KOPT-K1 (cell line): ENCODE data around the gene GDNF.
"Not testable (repeated sequence)": the region's sequence is repeated elsewhere in the genome, so short reads cannot be mapped to it uniquely, and the experiment has no call there.

Experiments used
- H3K27ac ChIP-seq: fragments of 200-600 bp; sonication (generic); 2 replicates; pipeline ENCODE4 v1.5.1; 2016; ENCODE audit warnings: antibody characterized with exemption, mild to moderate bottlenecking, low read depth, low read length; ENCODE audit not compliant: poor library complexity, severe bottlenecking
- H3K36me3 ChIP-seq: fragments of 200-600 bp; sonication (generic); 2 replicates; pipeline ENCODE4 v1.5.1; 2017; ENCODE audit warnings: antibody characterized with exemption, mild to moderate bottlenecking, low read length, moderate library complexity; ENCODE audit not compliant: insufficient read depth
- H3K9me3 ChIP-seq: fragments of 200-600 bp; sonication (generic); 2 replicates; pipeline ENCODE4 v1.5.1; 2017; ENCODE audit warnings: antibody characterized with exemption, low read length, mild to moderate bottlenecking; ENCODE audit not compliant: insufficient read depth, poor library complexity, severe bottlenecking

GDNF gene, protein sequence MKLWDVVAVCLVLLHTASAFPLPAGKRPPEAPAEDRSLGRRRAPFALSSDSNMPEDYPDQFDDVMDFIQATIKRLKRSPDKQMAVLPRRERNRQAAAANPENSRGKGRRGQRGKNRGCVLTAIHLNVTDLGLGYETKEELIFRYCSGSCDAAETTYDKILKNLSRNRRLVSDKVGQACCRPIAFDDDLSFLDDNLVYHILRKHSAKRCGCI

DNA sequence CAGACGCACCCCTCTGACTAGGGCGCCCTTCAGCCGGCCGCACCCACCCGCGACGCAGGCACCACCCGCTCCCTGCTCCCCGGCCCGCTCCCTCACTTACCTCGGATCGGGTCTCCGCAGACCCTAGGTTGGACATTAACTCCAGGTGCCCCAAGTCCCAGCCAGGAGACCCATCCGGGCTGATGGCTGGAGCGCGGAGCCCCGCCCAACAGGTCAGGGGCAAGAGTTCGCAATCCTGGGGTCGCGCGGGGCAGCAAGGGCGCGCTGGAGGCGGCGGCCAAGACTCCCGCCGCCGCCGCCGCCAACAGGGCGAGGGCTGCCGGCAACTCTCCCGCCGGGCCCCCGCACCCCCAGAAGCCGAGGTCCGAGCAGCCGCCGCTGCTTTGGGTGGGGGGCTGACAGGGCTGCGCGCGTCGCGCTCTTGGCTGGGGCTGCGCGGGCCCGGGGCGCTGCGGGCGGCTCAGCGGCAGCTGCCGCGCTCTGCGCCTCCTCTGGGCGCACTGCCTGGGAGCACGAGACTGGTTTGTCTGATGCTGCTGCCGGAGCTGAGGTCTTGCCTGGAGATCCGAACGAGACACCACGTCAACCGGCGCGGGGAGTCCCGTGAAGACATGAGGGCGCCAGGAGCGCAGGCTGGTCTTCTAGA lies at the start of gene GDNF:
TSS of gene GDNF (minus strand) at position 635 of the 646 bp plus-strand sequence. CDS start 5,245 bp downstream, outside the sequence.
- no peaks in the 10 kb centered on the region for H3K36me3 ChIP-seq
- H3K27ac ChIP-seq: no peak within 1 kb of the TSS
- H3K9me3 ChIP-seq: peaks cover 23% of the 10 kb centered on the region

DNA sequence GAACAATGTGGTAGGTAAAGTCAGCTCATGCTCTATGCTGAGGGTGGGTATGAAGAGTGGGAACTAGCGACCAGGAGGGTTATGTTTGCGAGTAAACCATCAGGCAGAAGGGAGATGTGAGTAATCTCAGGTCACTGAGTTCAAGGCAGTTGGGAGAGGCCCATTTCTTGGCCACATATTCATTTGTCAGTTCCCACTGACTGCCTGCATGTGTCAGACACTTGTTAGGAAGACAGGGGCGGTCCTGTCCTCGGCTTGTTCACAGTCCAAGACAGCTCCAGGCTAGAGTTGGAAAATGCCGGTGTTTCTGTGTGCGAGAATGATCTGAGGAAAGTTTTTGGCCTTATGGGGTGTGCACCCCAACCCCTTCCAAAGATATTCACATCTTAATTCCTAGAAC lies 48.6 kb upstream of the GDNF start:
- Histone ChIP-seq H3K9me3 (no peaks in the 10 kb centered on the region), H3K36me3 (no peaks in the 10 kb centered on the region), H3K27ac (no peak overlapping the region)

DNA sequence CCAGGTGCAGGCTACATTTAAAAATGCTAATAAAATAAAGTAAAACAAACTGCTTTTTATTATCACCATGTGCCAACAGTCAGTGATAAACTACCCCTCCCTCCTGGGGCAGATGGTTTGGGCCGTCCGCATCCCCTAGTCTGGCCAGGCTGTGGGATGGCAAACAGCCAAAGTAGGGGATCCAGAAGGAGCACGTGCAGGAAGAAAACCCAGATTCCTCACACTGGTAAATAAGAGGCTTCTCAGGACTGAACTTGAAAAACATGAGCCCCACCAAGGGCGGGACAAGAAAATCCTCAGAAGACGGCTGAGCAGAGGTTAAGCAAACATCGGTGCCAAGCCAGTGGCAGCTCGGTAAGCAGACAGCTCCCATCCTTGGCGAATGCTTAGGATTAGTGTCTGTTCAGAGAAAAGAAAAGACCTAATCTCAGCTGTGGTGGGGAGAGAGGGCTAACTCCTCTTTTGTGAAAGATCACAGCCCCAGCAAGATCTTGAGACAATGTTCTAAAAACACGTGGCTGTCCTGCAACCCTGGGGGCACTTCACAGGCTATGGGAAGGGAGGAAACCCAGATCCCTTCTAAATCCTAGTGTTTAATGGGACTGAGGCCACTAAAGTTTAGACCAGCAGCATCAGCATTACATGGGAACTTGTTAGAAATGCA lies 46.5 kb upstream of the GDNF start:
- Histone ChIP-seq H3K36me3 (no peaks in the 10 kb centered on the region), H3K9me3 (no peaks in the 10 kb centered on the region), H3K27ac (no peak overlapping the region)

DNA sequence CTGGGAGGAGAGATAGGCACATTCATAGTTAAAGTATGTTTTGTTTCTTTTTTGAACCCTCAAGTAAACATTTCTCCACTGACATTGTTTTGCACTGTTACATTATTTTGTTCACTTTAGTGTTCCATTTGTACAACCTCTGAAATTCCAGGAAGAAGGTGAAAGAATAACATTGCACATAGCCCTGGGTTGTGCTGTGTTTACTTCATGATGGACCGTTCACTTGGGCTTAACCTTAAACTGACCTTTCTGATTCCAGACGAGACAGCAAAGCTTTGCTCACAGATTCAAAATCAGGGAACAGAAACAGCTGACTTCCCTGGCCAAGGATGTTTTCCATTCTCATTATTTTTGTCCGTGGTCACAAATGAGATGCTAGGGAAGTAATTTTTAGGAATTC lies 42.8 kb upstream of the GDNF start:
- no peaks in the 10 kb centered on the region for H3K9me3 ChIP-seq
- H3K27ac ChIP-seq: no peak overlapping the region
- H3K36me3 ChIP-seq: no peaks in the 10 kb centered on the region

DNA sequence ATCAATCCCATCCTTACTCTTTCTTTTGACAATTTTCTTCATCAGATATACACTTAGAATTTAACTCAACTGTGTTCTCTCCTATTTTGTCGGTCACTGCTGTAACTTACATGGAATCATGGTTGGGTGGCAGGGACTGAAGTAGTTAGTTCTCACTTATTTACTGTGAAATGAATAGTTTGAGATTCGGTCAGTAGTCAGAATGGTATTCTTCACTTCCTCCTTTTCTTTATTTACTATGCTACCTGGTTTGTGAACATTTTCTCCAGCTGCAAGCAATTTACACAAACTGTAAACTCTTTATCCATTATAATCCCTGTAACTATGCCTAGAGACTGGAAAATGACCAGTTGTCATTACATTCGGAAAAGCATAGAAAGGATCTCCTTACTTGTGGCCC lies 41.5 kb upstream of the GDNF start:
- Histone ChIP-seq H3K27ac (no peak overlapping the region), H3K36me3 (no peaks in the 10 kb centered on the region), H3K9me3 (no peaks in the 10 kb centered on the region)

DNA sequence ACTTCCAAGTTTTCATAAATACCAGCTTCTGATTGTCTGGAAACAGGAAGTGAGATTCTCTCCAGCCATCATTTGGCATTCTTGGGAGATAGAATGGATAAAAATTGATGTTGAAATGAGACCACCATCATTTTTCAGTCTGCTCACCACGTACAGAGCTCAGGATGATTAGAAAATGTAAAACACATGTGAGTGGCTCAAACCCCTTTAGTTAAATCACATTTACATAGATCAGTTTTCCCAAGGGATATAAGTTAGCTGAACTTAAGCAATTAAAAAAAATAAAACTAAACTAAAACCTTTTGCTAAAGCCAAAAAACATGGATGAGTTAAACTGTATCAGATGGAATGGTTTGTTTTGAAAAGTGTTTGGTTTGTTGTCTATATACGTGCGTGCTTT lies 37.1 kb upstream of the GDNF start:
- Histone ChIP-seq H3K27ac (no peak overlapping the region), H3K36me3 (no peaks in the 10 kb centered on the region), H3K9me3 (no peaks in the 10 kb centered on the region)

DNA sequence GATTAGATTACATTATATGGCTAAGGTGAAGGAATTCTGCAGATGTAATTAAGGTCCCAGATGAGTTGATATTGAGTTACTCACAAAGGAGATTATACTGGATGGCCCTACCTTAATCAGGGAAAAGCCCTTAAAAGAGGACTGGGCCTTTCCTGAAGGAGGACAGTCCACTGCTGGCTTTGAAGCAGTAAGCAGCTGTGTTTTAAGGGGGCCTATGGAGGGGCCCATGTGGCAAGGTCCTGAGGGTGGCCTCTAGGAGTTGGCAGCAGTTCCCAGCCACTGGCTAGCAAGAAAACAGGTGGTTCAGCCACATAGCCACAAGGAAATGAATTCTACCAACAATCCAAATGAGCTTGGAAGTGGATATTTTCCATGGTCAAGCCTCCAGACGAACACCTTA lies 36.4 kb upstream of the GDNF start:
- Histone ChIP-seq H3K36me3 (no peaks in the 10 kb centered on the region), H3K9me3 (no peaks in the 10 kb centered on the region), H3K27ac (no peak overlapping the region)

DNA sequence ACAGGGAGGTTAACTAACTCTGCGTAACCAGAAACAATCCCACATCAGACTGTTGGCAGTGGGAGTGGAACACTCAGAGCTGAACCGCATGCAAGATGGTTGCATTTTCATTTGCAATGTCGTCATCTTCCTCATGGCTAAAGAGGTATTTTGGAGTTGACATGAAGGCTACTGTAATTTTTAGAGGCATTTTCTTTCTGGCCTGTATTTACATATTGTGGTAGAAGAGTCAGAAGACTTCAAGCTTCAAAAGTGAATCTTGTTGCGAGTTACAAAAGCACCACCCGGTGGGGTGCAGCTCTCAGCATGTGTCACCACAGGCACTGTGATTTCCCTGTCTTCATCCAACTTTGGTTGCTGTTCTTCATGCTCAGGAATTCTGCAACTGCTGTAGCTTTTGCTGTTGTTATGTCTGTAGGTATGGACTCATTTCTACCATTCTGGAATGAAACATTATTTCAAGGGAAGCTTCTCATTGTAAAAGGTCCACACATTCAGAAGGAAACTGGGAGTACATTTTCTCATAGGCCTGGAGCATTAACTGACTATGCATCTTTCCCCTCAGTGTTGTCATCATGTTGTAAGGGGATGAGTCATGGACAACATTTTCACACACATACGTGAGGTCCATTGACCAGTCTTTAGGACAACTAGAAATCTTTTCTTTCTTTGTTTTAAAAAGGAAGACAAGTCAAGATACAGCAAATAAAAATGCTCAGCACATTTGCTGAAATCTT lies 35.4 kb upstream of the GDNF start:
- Histone ChIP-seq H3K9me3 (no peaks in the 10 kb centered on the region), H3K36me3 (no peaks in the 10 kb centered on the region), H3K27ac (no peak overlapping the region)

DNA sequence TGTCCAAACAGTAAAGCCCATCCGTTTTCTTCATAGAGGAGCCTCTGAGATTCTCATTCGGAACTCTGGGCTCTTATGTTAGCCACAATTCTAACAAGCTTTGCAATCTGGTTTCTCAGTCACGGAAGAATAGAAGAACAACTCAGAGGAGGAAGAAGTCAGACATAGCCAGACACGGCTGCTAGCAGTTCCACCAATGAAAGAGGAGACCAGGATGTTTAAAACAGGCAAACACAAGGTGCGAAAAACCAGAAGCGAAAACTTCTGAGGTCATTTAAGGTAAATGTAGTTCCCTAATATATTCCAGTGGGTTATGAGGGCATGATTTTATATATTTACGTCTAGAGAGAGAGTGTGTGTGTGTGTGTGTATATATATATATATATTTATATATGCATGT lies 34.1 kb upstream of the GDNF start:
- Histone ChIP-seq H3K9me3 (no peaks in the 10 kb centered on the region), H3K27ac (no peak overlapping the region), H3K36me3 (no peaks in the 10 kb centered on the region)

DNA sequence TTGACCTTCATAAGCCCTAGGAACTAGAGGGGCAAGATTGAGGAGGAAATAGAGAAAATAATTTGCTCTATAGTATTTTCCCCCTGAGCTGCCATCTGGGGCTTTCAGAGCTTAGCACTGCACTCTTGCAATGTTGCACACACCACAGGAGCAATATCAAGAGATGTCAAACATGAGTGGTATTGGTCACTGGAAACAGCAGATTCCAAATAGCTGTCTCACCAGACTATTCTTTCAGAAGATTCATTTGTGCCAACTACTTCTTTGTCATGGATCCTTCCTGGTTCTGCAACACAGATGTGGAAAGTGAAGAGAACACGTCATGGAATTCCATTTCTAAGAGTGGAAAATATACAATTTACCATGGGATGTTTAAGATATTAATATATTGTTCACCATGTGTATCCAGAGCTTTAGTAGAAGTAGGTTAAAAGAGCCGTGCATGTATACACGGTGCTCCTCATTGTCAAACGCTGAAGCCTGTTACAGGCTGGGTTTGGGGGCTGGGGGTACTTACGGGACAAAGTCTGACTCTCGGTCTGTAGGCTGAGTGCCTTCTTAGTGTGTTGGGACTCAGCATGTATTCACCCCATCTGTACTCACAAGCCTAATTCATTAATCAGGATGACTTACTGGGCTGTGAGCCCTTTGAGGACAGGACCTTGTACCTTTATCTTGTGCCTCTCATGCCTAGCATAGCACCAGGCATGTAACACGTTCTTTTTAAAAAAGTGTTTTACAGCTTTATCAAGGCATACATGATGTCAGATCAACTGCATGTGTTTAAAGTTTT lies 31.4 kb upstream of the GDNF start:
- H3K9me3 ChIP-seq: no peaks in the 10 kb centered on the region
- no peaks in the 10 kb centered on the region for H3K36me3 ChIP-seq

DNA sequence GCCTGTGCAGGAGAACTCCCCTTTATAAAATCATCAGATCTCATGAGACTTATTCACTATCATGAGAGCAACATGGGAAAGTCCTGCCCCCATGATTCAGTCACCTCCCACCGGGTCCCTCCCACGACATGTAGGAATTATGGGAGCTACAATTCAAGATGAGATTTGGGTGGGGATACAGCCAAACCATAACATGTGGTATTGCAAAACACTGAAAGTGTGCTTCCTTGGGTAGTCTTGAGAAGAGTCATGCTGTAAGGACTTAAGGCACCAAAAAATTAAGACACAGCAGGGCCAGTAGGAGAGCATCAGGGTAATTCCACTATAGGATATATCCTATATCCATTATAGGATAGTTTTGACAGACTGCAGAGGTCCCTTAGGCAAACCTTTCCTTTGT lies 29.4 kb upstream of the GDNF start:
- Histone ChIP-seq H3K9me3 (no peaks in the 10 kb centered on the region), H3K36me3 (no peaks in the 10 kb centered on the region), H3K27ac (no peak overlapping the region)

More for the DNA sequence above, 31.4 kb upstream of the GDNF start:
- no peak overlapping the region for H3K27ac ChIP-seq

DNA sequence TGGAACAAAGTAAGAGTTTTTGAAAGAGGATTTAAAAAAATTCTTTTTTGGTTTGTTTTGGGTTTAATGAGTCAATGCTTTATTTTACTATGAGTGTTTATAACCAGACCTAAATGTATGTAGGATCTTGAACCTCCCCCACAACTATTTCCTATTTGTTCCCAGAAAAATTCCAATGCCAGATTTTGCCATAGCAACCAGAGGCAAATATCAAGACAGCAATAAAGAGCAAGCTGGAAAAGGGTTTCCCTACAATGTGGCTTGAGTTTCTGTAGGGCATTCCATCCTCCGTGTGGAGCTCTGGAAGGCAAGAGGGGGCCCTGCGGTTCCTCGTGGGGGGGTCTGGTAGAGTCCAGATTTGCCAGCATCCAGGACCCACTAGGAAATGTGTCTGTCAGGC lies 27.8 kb upstream of the GDNF start:
- H3K9me3 ChIP-seq: no peaks in the 10 kb centered on the region
- H3K36me3 ChIP-seq: no peaks in the 10 kb centered on the region
- no peak overlapping the region for H3K27ac ChIP-seq

DNA sequence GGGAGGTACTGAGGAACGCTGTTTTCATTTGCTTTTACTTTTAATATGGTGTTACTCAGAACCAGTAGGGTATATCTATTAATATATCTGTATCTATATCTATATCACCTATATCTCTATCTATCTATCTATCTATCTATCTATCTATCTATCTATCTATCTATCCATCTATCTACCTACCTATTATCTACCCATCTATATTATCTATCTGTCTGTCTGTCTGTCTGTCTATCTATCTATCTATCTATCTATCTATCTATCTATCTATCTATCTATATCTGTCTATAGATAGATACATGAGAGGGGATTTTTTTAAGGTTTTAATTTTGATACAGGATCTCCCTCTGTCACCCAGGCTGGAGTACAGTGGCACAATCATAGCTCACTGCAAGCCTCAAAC lies 23.1 kb upstream of the GDNF start:
- not testable (repeated sequence) for H3K9me3 ChIP-seq, H3K36me3 ChIP-seq, H3K27ac ChIP-seq

DNA sequence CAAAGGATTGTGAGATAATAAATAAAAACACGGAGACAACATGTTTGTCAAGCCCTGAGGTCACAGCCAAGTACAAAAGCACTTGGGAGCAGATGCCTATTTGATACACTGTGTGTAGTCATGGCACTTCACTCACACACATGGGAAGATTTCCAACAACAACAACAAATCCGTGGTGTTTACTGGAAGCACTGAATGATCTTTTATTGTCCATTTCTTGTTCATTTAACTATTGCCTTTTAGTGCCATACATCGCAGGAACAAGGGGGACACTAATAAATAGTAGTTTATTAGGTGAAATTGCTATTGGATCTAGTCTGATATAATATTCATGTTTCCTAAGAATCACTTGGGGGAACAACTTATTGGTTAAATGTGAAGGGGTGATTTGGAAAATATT lies 20.4 kb upstream of the GDNF start:
- H3K27ac ChIP-seq: no peak overlapping the region
- H3K9me3 ChIP-seq: no peaks in the 10 kb centered on the region
- no peaks in the 10 kb centered on the region for H3K36me3 ChIP-seq

DNA sequence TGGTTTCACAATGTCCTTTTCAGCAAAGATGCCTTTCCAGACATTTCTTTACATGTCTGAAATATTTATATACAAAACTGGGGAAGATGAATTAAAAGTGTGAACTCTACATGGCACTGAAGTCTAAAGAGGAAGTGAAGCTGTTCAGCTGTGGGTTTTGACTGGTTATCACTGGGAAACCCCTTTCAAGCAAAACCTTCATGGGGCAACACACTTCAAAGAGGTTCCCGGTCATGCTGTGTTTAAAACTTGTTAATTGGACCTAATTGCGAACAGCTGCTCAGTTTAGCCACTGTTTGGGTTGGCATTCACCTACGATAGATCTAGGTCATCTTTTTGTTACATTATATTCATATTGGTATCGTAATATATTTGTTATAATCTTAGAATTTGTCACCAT lies 20.0 kb upstream of the GDNF start:
- H3K36me3 ChIP-seq: no peaks in the 10 kb centered on the region
- no peaks in the 10 kb centered on the region for H3K9me3 ChIP-seq
- H3K27ac ChIP-seq: no peak overlapping the region
